Measurements from ENCODE around the gene ACACA.
A peak's percentile ranks its signal among the peaks of the same experiment; 100 is the strongest.

- TF ChIP-seq CTCF (conservative IDR thresholded peaks at IDR 0.05; ENCODE audit: low read depth, low read length) (0 out of 2 replicates have a peak, but pooled peaks have one; percentile 36), EZH2 (IDR thresholded peaks at IDR 0.05; ENCODE audit: low read length, unreplicated experiment) (no peak)
These were observed 232.4 kb downstream of the ACACA start for GRCh38 chr17:37174205-37174604.
